Hepatocyte (in vitro differentiated cells): ENCODE data around the gene NUPR1. TPM values are rescaled to one million over a fixed set of nuclear protein-coding genes. Genes with fewer than 3 reads are reported as not detected.
"Not testable (repeated sequence)": the region's sequence is repeated elsewhere in the genome, so short reads cannot be mapped to it uniquely, and the experiment has no call there.

Experiments
- DNase-seq: peaks from one replicate; pipeline ENCODE4 v3.0.0-alpha.2; 2016; ENCODE audit warnings: low spot score
- H2AFZ ChIP-seq: fragments of 200-600 bp; sonication (generic); 2 replicates; pipeline ENCODE4 v1.6.0; 2016; ENCODE audit warnings: antibody characterized with exemption, mild to moderate bottlenecking
- H3K27ac ChIP-seq: fragments of 200-600 bp; sonication (generic); 2 replicates; pipeline ENCODE4 v1.5.1; 2016; ENCODE audit warnings: mild to moderate bottlenecking
- H3K27me3 ChIP-seq: fragments of 200-600 bp; sonication (generic); 2 replicates; pipeline ENCODE4 v1.6.1; 2016
- H3K36me3 ChIP-seq: fragments of 200-600 bp; sonication (generic); replicated peaks from 2 replicates; pipeline ENCODE4 v1.5.1; 2016; ENCODE audit warnings: low read depth; ENCODE audit not compliant: insufficient read depth
- H3K4me1 ChIP-seq: fragments of 200-600 bp; sonication (generic); 2 replicates; pipeline ENCODE4 v1.5.1; 2016; ENCODE audit warnings: mild to moderate bottlenecking, moderate library complexity; ENCODE audit not compliant: insufficient read depth
- H3K4me2 ChIP-seq: fragments of 200-600 bp; sonication (generic); 2 replicates; pipeline ENCODE4 v1.6.0; 2016
- H3K4me3 ChIP-seq: fragments of 200-600 bp; sonication (generic); 2 replicates; pipeline ENCODE4 v1.5.1; 2016; ENCODE audit warnings: mild to moderate bottlenecking
- H3K79me2 ChIP-seq: fragments of 200-600 bp; sonication (generic); 2 replicates; pipeline ENCODE4 v1.6.0; 2017; ENCODE audit warnings: mild to moderate bottlenecking
- H3K9me2 ChIP-seq: fragments of 200-600 bp; sonication (generic); replicated peaks from 2 replicates; pipeline ENCODE4 v1.6.0; 2017; ENCODE audit warnings: mild to moderate bottlenecking; ENCODE audit not compliant: insufficient read depth
- H3K9me3 ChIP-seq: fragments of 200-600 bp; sonication (generic); 2 replicates; pipeline ENCODE4 v1.5.1; 2016; ENCODE audit warnings: low read depth, mild to moderate bottlenecking
- H4K20me1 ChIP-seq: fragments of 200-600 bp; sonication (generic); 2 replicates; pipeline ENCODE4 v1.6.0; 2016; ENCODE audit warnings: mild to moderate bottlenecking; ENCODE audit not compliant: insufficient read depth, poor library complexity, severe bottlenecking
- EZH2 ChIP-seq: fragments of 200-600 bp; sonication (generic); IDR thresholded peaks from 2 replicates; pipeline ENCODE4 v1.6.1; 2016; ENCODE audit warnings: antibody characterized with exemption, mild to moderate bottlenecking, borderline replicate concordance
- EZH2phosphoT487 ChIP-seq: fragments of 200-600 bp; sonication (generic); IDR thresholded peaks from one replicate; pipeline ENCODE4 v1.6.1; 2018; ENCODE audit warnings: antibody characterized with exemption, mild to moderate bottlenecking, low read depth, moderate library complexity; ENCODE audit not compliant: unreplicated experiment, severe bottlenecking
- WGBS: methylation state at CpG from one replicate; pipeline ENCODE4 v1.1.6; 2016; ENCODE audit warnings: low lambda C conversion rate; ENCODE audit errors: missing lambda C conversion rate; 5-methylcytosine and 5-hydroxymethylcytosine counted together
- polyA plus RNA-seq: library from polyadenylated mRNA; unstranded; fragments of >200 nt; fragmentation: Nextera tagmentation; extraction: Ambion mirVana; gene quantifications from 2 replicates; pipeline ENCODE4 v1.2.1, GENCODE V29; 2016
- total RNA-seq: library from RNA; depleted of rRNA; stranded (reverse); fragments of >200 nt; gene quantifications from 2 replicates; pipeline ENCODE4 v1.2.3, GENCODE V29; 2014
- TF ChIP-seq, protein P1 (sequence below): fragments of 200-600 bp; sonication (generic); IDR thresholded peaks from 2 replicates; pipeline ENCODE4 v1.5.1; 2016; ENCODE audit warnings: antibody characterized with exemption, mild to moderate bottlenecking; ENCODE audit not compliant: poor library complexity

Gene NUPR1
- total and polyA plus RNA-seq, 2 experiments from 2014 or later = 18.0 to 130 TPM

DNA sequence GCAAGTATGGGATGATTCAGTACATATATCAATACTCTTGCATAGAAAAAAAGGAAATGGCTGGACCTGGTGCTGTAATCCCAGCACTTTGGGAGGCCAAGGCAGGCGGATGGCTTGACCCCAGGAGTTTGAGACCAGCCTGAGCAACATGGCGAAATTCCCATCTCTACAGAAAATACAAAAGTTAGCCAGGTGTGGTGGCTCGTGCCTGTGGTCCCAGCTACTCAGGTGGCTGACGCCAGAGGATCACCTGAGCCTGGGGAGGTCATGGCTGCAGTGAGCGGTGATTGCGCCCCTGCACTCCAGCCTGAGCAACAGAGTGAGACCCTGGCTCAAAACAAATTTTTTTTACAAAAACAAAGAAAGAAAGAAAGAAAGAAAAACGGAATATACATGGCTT lies 7.9 kb upstream of the NUPR1 start:
- Histone ChIP-seq H3K4me1 (no peaks in the 10 kb centered on the region), H3K79me2 (no peaks in the 10 kb centered on the region), H2AFZ (no peak overlapping the region), H3K4me2 (no peak overlapping the region), H4K20me1 (no peaks in the 10 kb centered on the region), H3K27me3 (no peaks in the 10 kb centered on the region), H3K27ac (no peak overlapping the region), H3K9me3 (no peaks in the 10 kb centered on the region), H3K4me3 (no peak overlapping the region), H3K9me2 (no peaks in the 10 kb centered on the region), H3K36me3 (no peaks in the 10 kb centered on the region)
- WGBS = 84% methylated on average over 7 of the region's 7 CpGs
- DNase-seq = no peak
- no peak for TF ChIP-seq EZH2

DNA sequence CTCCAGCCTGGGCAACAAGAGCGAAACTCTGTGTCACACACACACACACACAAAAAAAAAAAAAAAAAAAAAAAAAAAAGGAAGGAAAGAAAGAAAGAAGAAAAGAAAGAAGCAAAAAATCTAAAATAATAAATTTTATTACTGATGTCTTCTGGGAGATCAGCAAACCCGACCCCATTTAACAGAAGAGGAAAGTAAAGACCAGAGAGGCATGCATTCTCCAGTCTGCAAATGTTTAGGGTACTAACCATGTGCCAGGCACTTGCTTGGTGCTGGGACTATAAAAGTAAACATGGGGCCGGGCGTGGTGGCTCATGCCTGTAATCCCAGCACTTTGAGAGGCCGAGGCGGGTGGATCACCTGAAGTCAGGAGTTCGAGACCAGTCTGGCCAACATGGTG lies 7.2 kb upstream of the NUPR1 start:
- H3K9me3 ChIP-seq, H3K79me2 ChIP-seq, H2AFZ ChIP-seq, H3K9me2 ChIP-seq, H3K27me3 ChIP-seq, H3K36me3 ChIP-seq, H4K20me1 ChIP-seq, H3K4me1 ChIP-seq, DNase-seq, H3K27ac ChIP-seq, H3K4me2 ChIP-seq, H3K4me3 ChIP-seq: not testable (repeated sequence)
- 94% methylated on average over 6 of the region's 7 CpGs for WGBS

DNA sequence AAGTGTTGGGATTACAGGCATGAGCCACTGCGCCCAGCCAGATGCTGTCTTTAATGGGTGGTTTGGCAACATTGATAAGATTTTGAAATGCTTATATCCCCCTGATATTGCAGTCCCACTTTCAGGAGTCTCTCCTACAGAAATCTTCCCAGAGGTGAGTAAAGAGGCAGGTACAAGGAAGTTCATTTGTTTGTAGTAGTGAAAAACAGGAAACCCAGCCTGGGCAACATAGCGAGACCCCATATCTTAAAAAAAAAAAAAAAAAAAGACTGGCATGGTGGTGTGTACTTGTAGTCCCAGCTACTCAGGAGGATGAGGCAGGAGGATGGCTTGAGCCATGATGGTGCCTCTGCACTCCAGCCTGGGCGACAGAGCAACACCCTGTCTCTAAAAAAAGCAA lies 6.2 kb upstream of the NUPR1 start:
- H3K36me3 ChIP-seq = no peaks in the 10 kb centered on the region
- H3K4me1 ChIP-seq = no peaks in the 10 kb centered on the region
- no peaks in the 10 kb centered on the region for H4K20me1 ChIP-seq
- no peak overlapping the region for H2AFZ ChIP-seq
- no peaks in the 10 kb centered on the region for H3K9me3 ChIP-seq
- 89% methylated on average over 3 of the region's 3 CpGs for WGBS
- H3K79me2 ChIP-seq = no peaks in the 10 kb centered on the region
- no peak for DNase-seq
- TF ChIP-seq, protein P1, sequence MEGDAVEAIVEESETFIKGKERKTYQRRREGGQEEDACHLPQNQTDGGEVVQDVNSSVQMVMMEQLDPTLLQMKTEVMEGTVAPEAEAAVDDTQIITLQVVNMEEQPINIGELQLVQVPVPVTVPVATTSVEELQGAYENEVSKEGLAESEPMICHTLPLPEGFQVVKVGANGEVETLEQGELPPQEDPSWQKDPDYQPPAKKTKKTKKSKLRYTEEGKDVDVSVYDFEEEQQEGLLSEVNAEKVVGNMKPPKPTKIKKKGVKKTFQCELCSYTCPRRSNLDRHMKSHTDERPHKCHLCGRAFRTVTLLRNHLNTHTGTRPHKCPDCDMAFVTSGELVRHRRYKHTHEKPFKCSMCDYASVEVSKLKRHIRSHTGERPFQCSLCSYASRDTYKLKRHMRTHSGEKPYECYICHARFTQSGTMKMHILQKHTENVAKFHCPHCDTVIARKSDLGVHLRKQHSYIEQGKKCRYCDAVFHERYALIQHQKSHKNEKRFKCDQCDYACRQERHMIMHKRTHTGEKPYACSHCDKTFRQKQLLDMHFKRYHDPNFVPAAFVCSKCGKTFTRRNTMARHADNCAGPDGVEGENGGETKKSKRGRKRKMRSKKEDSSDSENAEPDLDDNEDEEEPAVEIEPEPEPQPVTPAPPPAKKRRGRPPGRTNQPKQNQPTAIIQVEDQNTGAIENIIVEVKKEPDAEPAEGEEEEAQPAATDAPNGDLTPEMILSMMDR = no peak
- TF ChIP-seq EZH2 = no peak
- no peak for TF ChIP-seq EZH2phosphoT487
- no peak overlapping the region for H3K27ac ChIP-seq
- H3K27me3 ChIP-seq = no peaks in the 10 kb centered on the region
- H3K4me3 ChIP-seq = no peak overlapping the region
- H3K4me2 ChIP-seq = no peak overlapping the region
- no peaks in the 10 kb centered on the region for H3K9me2 ChIP-seq

DNA sequence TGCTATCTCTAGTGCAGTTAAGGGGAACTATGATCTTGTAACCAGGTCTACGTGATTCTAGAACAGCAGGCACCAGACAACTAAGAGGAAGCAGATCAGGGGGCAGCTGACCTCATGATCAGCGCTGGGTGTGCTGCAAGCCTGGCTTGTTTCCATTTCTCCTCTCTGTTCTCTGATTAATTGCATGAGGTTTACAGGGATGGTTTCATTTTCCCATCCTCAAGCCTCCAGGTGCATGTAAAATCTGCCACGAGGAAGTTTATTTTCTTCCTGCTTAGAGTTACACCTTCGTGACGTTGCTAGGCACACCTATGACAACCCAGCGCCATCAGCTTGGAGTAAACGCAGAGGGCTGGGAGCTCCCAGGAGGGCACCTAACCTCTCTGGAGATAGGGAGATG lies 4.3 kb upstream of the NUPR1 start:
- 79% methylated on average over 7 of the region's 7 CpGs for WGBS
- no peaks in the 10 kb centered on the region for H3K36me3 ChIP-seq
- H3K4me2 ChIP-seq = no peak overlapping the region
- H3K4me3 ChIP-seq = no peak overlapping the region
- DNase-seq = no peak
- TF ChIP-seq EZH2 = no peak
- no peak for TF ChIP-seq EZH2phosphoT487
- TF ChIP-seq, protein P1 = no peak
- H4K20me1 ChIP-seq = no peaks in the 10 kb centered on the region
- H2AFZ ChIP-seq = no peak overlapping the region
- no peaks in the 10 kb centered on the region for H3K27me3 ChIP-seq
- no peak overlapping the region for H3K27ac ChIP-seq
- no peaks in the 10 kb centered on the region for H3K9me2 ChIP-seq
- H3K9me3 ChIP-seq = no peaks in the 10 kb centered on the region
- H3K4me1 ChIP-seq = peaks cover 9% of the 10 kb centered on the region
- H3K79me2 ChIP-seq = peaks cover 5% of the 10 kb centered on the region

DNA sequence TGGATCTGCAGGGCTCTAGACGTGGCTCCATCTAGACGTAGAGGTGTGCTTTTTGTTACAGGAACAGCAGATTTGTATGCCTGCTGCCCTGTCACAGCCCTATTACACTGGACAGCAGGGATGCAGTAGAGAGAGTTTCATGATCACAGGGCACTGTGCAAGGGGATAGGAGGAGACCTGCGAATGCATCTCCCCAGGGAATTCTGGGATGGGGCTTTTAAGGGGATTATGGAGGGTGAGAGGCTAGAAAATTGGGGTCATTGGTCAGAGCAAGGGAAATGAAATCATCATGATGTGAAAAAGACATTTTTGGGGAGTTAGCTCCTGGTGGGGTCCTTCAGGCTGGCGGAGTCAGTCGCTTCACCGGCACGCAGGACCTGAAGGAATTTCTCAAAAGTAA lies 3.9 kb upstream of the NUPR1 start:
- no peak overlapping the region for H3K4me3 ChIP-seq
- no peak overlapping the region for H3K4me2 ChIP-seq
- DNase-seq = no peak
- no peaks in the 10 kb centered on the region for H3K27me3 ChIP-seq
- no peak overlapping the region for H3K27ac ChIP-seq
- no peaks in the 10 kb centered on the region for H3K9me2 ChIP-seq
- peaks cover 13% of the 10 kb centered on the region for H3K4me1 ChIP-seq
- peaks cover 9% of the 10 kb centered on the region for H3K79me2 ChIP-seq
- TF ChIP-seq EZH2 (no peak), EZH2phosphoT487 (no peak)
- TF ChIP-seq, protein P1 = no peak
- WGBS = 89% methylated on average over 7 of the region's 7 CpGs
- H4K20me1 ChIP-seq = no peaks in the 10 kb centered on the region
- H2AFZ ChIP-seq = no peak overlapping the region
- no peaks in the 10 kb centered on the region for H3K36me3 ChIP-seq
- H3K9me3 ChIP-seq = no peaks in the 10 kb centered on the region
